DOHH2 (cell line): ENCODE measurements around the gene FADS3.

ENCODE experiments used
- EZH2phosphoT487 ChIP-seq: fragments of 200-600 bp; sonication (generic); IDR thresholded peaks from 2 replicates; pipeline ENCODE4 v1.6.1; 2017; ENCODE audit warnings: borderline replicate concordance, mild to moderate bottlenecking, antibody characterized with exemption, low read length, moderate library complexity, mixed read lengths
- TF ChIP-seq, protein P1 (sequence below): fragments of 200-600 bp; sonication (generic); IDR thresholded peaks from one replicate; pipeline ENCODE4 v1.5.1; 2014; ENCODE audit warnings: antibody characterized with exemption, mild to moderate bottlenecking, low read depth, low read length; ENCODE audit not compliant: poor library complexity, severe bottlenecking

DNA sequence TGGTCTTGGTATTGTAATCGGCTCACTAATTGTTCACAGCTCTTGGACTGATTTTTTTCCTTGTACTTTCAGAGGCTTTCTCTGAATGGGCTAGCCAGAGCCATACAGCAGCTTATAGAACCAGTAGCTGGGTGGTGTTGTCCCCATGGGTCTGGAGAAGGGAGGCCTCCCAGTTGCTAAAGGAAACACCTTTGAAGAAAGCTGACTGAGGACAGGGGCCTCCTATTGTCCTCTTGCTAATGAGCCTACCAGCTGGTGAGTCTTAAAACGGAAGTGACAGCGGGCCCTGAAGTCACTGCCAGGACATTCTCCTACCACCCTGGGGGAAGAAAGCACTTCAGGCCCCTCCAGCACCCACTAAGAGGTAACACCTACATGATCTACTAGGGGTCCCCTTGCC is 9.9 kb downstream of the FADS3 start:
- TF ChIP-seq, protein P1, sequence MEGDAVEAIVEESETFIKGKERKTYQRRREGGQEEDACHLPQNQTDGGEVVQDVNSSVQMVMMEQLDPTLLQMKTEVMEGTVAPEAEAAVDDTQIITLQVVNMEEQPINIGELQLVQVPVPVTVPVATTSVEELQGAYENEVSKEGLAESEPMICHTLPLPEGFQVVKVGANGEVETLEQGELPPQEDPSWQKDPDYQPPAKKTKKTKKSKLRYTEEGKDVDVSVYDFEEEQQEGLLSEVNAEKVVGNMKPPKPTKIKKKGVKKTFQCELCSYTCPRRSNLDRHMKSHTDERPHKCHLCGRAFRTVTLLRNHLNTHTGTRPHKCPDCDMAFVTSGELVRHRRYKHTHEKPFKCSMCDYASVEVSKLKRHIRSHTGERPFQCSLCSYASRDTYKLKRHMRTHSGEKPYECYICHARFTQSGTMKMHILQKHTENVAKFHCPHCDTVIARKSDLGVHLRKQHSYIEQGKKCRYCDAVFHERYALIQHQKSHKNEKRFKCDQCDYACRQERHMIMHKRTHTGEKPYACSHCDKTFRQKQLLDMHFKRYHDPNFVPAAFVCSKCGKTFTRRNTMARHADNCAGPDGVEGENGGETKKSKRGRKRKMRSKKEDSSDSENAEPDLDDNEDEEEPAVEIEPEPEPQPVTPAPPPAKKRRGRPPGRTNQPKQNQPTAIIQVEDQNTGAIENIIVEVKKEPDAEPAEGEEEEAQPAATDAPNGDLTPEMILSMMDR: no peak
- no peak for TF ChIP-seq EZH2phosphoT487
